Raji (cell line): ENCODE results near the gene ESPNL.
A peak's percentile ranks its signal among the peaks of the same experiment; 100 is the strongest.

Experiments
- POLR2A ChIP-seq: IDR thresholded peaks from 2 replicates; pipeline ENCODE4 v1.6.1; 2011; ENCODE audit warnings: low read depth, low read length, control low read depth; ENCODE audit not compliant: insufficient read depth

The ESPNL gene

GRCh38 chr2:238103465-238104225 is 3.5 kb downstream of the ESPNL start:
- no peak for TF ChIP-seq POLR2A

- TF ChIP-seq POLR2A: no peak
These were observed 4.1 kb downstream of the ESPNL start for GRCh38 chr2:238104226-238104690.

GRCh38 chr2:238104691-238105371 is 4.7 kb downstream of the ESPNL start:
- no peak for TF ChIP-seq POLR2A

- no peak for TF ChIP-seq POLR2A
These were observed 5.6 kb downstream of the ESPNL start for GRCh38 chr2:238105506-238106338.

GRCh38 chr2:238106339-238106697 is 6.2 kb downstream of the ESPNL start:
- TF ChIP-seq POLR2A: no peak

- TF ChIP-seq POLR2A: no peak
These were observed 6.8 kb downstream of the ESPNL start for GRCh38 chr2:238106698-238107524.

GRCh38 chr2:238107525-238108422 is 7.6 kb downstream of the ESPNL start:
- peak; percentile 57 for TF ChIP-seq POLR2A

- peak; percentile 39; the same call in 1 of the 2 replicates for TF ChIP-seq POLR2A
These were observed 8.5 kb downstream of the ESPNL start for GRCh38 chr2:238108423-238109183.

- TF ChIP-seq POLR2A: no peak
These were observed 13.5 kb downstream of the ESPNL start for GRCh38 chr2:238113611-238114010.

- no peak for TF ChIP-seq POLR2A
These were observed 14.2 kb downstream of the ESPNL start for GRCh38 chr2:238114331-238114841.

- no peak for TF ChIP-seq POLR2A
These were observed 14.9 kb downstream of the ESPNL start for GRCh38 chr2:238114851-238115660.
